SK-N-SH treated with all-trans-retinoic acid at 6 μM for 48 hours (cell line): ENCODE measurements around the gene PADI3.

Experiments used
- ATAC-seq: fragments of 200-7000 bp; cut with Tn5 transposase; 3 replicates; pipeline ENCODE4 v1.9.1; 2020; ENCODE audit warnings: mild to moderate bottlenecking, moderate library complexity
- ARNTL ChIP-seq: fragments of 450-650 bp; formaldehyde crosslinking; IDR thresholded peaks from 2 replicates; pipeline ENCODE4 v1.5.0; 2020; ENCODE audit warnings: low read depth, mild to moderate bottlenecking, moderate library complexity, borderline replicate concordance
- BACH2 ChIP-seq: fragments of 250-450 bp; sonication (Bioruptor Pico); IDR thresholded peaks from 2 replicates; pipeline ENCODE4 v1.9.0; 2021; ENCODE audit warnings: mild to moderate bottlenecking, borderline replicate concordance
- CSDC2 ChIP-seq: fragments of 250-450 bp; sonication (Bioruptor Pico); IDR thresholded peaks from 2 replicates; pipeline ENCODE4 v1.5.0; 2020; ENCODE audit warnings: mild to moderate bottlenecking, moderate library complexity
- GLIS3 ChIP-seq: fragments of 250-450 bp; sonication (Bioruptor Pico); IDR thresholded peaks from 2 replicates; pipeline ENCODE4 v1.5.0; 2020; ENCODE audit warnings: mild to moderate bottlenecking, moderate library complexity
- PATZ1 ChIP-seq: fragments of 250-450 bp; sonication (Bioruptor Pico); IDR thresholded peaks from 2 replicates; pipeline ENCODE4 v1.8.0; 2020; ENCODE audit warnings: mild to moderate bottlenecking, moderate library complexity, borderline replicate concordance
- POU6F1 ChIP-seq: fragments of 250-450 bp; sonication (Bioruptor Pico); IDR thresholded peaks from 2 replicates; pipeline ENCODE4 v1.8.0; 2021; ENCODE audit warnings: low read depth, mild to moderate bottlenecking, moderate library complexity, borderline replicate concordance
- RARB ChIP-seq: fragments of 250-450 bp; sonication (Bioruptor Pico); IDR thresholded peaks from 2 replicates; pipeline ENCODE4 v1.8.0; 2021; ENCODE audit warnings: mild to moderate bottlenecking, moderate library complexity
- SNAI2 ChIP-seq: fragments of 250-450 bp; sonication (Bioruptor Pico); IDR thresholded peaks from 2 replicates; pipeline ENCODE4 v1.5.0; 2020; ENCODE audit warnings: mild to moderate bottlenecking, moderate library complexity
- TCF4 ChIP-seq: fragments of 250-450 bp; sonication (Bioruptor Pico); IDR thresholded peaks from 2 replicates; pipeline ENCODE4 v1.8.0; 2021; ENCODE audit warnings: mild to moderate bottlenecking, moderate library complexity, borderline replicate concordance
- TOX ChIP-seq: fragments of 250-450 bp; sonication (Bioruptor Pico); IDR thresholded peaks from 2 replicates; pipeline ENCODE4 v1.8.0; 2021; ENCODE audit warnings: mild to moderate bottlenecking, moderate library complexity, borderline replicate concordance
- ZC3H10 ChIP-seq: fragments of 250-450 bp; sonication (Bioruptor Pico); IDR thresholded peaks from 2 replicates; pipeline ENCODE4 v1.5.1; 2021; ENCODE audit warnings: mild to moderate bottlenecking, moderate library complexity
- ZFP30 ChIP-seq: fragments of 450-650 bp; formaldehyde crosslinking; IDR thresholded peaks from 2 replicates; pipeline ENCODE4 v1.5.0; 2022; ENCODE audit warnings: mild to moderate bottlenecking, moderate library complexity
- ZNF565 ChIP-seq: fragments of 450-650 bp; formaldehyde crosslinking; conservative IDR thresholded peaks from 2 replicates; pipeline ENCODE4 v1.5.0; 2020; ENCODE audit warnings: low read depth, mild to moderate bottlenecking, moderate library complexity
- ZNF70 ChIP-seq: fragments of 450-650 bp; formaldehyde crosslinking; IDR thresholded peaks from 2 replicates; pipeline ENCODE4 v1.5.0; 2020; ENCODE audit warnings: mild to moderate bottlenecking, moderate library complexity
- TF ChIP-seq, protein P1 (sequence below): fragments of 250-450 bp; sonication (Bioruptor Pico); IDR thresholded peaks from 2 replicates; pipeline ENCODE4 v1.5.0; 2020; ENCODE audit warnings: mild to moderate bottlenecking, moderate library complexity
- TF ChIP-seq, protein P2 (sequence below): fragments of 250-450 bp; sonication (Bioruptor Pico); IDR thresholded peaks from 2 replicates; pipeline ENCODE4 v1.5.1; 2021; ENCODE audit warnings: mild to moderate bottlenecking, moderate library complexity
- TF ChIP-seq, protein P3 (sequence below): fragments of 250-450 bp; sonication (Bioruptor Pico); IDR thresholded peaks from 2 replicates; pipeline ENCODE4 v1.5.1; 2020; ENCODE audit warnings: low read depth, mild to moderate bottlenecking, moderate library complexity

Gene PADI3

DNA sequence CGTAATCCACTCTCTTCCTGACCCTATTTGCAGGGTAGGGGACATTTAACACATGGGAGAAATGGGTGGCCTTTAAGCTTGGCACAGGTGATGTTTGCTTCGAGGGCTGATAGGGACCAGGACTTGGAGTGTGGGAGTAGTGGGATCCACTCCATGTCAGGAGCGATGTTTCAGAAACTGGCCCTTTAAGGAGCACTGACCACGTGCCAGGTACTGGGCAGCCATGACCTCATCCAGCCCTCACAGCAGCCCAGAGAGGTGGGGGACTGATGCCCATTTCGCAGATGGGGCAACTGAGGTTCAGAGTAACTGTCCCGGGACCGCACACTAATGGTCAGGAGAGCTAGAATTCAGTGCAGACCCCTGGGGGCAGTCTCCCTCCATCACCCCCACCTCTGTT, 11.4 kb downstream of the PADI3 start (continued):
- TF ChIP-seq, protein P1, sequence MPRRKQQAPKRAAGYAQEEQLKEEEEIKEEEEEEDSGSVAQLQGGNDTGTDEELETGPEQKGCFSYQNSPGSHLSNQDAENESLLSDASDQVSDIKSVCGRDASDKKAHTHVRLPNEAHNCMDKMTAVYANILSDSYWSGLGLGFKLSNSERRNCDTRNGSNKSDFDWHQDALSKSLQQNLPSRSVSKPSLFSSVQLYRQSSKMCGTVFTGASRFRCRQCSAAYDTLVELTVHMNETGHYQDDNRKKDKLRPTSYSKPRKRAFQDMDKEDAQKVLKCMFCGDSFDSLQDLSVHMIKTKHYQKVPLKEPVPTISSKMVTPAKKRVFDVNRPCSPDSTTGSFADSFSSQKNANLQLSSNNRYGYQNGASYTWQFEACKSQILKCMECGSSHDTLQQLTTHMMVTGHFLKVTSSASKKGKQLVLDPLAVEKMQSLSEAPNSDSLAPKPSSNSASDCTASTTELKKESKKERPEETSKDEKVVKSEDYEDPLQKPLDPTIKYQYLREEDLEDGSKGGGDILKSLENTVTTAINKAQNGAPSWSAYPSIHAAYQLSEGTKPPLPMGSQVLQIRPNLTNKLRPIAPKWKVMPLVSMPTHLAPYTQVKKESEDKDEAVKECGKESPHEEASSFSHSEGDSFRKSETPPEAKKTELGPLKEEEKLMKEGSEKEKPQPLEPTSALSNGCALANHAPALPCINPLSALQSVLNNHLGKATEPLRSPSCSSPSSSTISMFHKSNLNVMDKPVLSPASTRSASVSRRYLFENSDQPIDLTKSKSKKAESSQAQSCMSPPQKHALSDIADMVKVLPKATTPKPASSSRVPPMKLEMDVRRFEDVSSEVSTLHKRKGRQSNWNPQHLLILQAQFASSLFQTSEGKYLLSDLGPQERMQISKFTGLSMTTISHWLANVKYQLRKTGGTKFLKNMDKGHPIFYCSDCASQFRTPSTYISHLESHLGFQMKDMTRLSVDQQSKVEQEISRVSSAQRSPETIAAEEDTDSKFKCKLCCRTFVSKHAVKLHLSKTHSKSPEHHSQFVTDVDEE: no peak
- TF ChIP-seq PATZ1 (CRISPR knock-in tag) (no peak), ZNF565 (CRISPR knock-in tag) (no peak)
- TF ChIP-seq, all 23 proteins: peak for 0

DNA sequence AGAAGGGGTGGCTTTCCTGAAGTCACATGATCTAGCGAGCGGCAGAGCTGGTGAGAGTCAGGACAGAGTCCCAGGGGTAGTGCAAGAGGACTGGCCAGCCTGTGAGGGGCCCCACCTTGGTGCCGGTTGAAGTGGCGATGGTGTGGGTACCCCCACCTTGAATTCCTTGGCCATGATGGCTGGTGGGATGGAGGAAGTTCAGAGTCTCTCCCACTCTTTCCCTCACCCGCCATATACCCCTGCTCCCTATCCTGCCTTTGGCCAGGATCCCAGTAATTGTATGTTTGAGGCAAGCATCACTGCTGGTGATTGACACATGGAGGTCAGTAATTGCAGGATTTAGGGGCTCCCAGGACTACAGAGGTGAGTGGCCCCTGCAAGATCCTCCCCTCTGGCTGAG, 11.8 kb downstream of the PADI3 start:
- ATAC-seq: no peak
- TF ChIP-seq, protein P2, sequence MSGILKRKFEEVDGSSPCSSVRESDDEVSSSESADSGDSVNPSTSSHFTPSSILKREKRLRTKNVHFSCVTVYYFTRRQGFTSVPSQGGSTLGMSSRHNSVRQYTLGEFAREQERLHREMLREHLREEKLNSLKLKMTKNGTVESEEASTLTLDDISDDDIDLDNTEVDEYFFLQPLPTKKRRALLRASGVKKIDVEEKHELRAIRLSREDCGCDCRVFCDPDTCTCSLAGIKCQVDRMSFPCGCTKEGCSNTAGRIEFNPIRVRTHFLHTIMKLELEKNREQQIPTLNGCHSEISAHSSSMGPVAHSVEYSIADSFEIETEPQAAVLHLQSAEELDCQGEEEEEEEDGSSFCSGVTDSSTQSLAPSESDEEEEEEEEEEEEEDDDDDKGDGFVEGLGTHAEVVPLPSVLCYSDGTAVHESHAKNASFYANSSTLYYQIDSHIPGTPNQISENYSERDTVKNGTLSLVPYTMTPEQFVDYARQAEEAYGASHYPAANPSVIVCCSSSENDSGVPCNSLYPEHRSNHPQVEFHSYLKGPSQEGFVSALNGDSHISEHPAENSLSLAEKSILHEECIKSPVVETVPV: no peak
- TF ChIP-seq GLIS3 (CRISPR knock-in tag) (no peak), TCF4 (CRISPR knock-in tag) (no peak), PATZ1 (CRISPR knock-in tag) (no peak), ARNTL (CRISPR knock-in tag) (no peak), POU6F1 (no peak), ZFP30 (no peak), RARB (CRISPR knock-in tag) (no peak), SNAI2 (CRISPR knock-in tag) (no peak)
- TF ChIP-seq, protein P3, sequence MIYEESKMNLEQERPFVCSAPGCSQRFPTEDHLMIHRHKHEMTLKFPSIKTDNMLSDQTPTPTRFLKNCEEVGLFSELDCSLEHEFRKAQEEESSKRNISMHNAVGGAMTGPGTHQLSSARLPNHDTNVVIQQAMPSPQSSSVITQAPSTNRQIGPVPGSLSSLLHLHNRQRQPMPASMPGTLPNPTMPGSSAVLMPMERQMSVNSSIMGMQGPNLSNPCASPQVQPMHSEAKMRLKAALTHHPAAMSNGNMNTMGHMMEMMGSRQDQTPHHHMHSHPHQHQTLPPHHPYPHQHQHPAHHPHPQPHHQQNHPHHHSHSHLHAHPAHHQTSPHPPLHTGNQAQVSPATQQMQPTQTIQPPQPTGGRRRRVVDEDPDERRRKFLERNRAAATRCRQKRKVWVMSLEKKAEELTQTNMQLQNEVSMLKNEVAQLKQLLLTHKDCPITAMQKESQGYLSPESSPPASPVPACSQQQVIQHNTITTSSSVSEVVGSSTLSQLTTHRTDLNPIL: no peak

GRCh38 chr1:17263936-17264335, 15.0 kb downstream of the PADI3 start:
- TF ChIP-seq, protein P3: no peak
- TF ChIP-seq CSDC2 (CRISPR knock-in tag): no peak
- no peak for TF ChIP-seq ZNF70 (CRISPR knock-in tag)
- ATAC-seq: no peak

GRCh38 chr1:17264470-17264869, 15.6 kb downstream of the PADI3 start:
- ATAC-seq: no peak
- TF ChIP-seq ZNF565 (CRISPR knock-in tag): no peak
- no peak for TF ChIP-seq ARNTL (CRISPR knock-in tag)
- TF ChIP-seq TOX (CRISPR knock-in tag): no peak
- TF ChIP-seq, protein P1: no peak
- TF ChIP-seq, protein P2: no peak
- TF ChIP-seq GLIS3 (CRISPR knock-in tag): no peak
- no peak for TF ChIP-seq TCF4 (CRISPR knock-in tag)
- TF ChIP-seq ZC3H10 (CRISPR knock-in tag): no peak
- no peak for TF ChIP-seq BACH2 (CRISPR knock-in tag)
- no peak for TF ChIP-seq ZNF70 (CRISPR knock-in tag)
- no peak for TF ChIP-seq SNAI2 (CRISPR knock-in tag)
